Activated T-cell treated with anti-CD3 and anti-CD28 coated beads for 24 hours (primary cell): ENCODE results near the gene GNB1.
"Not testable (repeated sequence)": the region's sequence is repeated elsewhere in the genome, so short reads cannot be mapped to it uniquely, and the experiment has no call there.

Experiments
- DNase-seq: peaks from one replicate; pipeline ENCODE4 v3.0.0-alpha.2; 2020; ENCODE audit warnings: low read depth

GNB1 gene

GRCh38 chr1:1890506-1891348 is at the start of gene GNB1:
TSS of gene GNB1 (minus strand) at chr1:1891087. CDS start at chr1:1825453, 65,634 bp downstream.
- DNase-seq: peak; percentile 83

DNA sequence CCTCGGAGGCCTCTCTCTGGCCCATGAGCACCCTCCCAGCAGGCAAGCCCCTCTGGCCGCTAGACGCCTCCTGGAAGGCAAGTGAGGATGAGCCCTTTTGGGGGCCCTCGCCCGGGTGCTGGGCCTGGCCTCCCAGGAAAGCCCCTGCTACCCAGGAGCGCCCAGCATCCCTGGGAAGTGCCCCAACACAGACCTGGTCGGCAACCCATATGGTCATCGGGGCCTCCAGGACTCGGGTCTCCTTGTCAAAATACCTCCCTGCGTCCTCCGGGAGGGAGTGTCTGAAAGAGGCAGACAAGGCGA is 49.2 kb upstream of the GNB1 start:
- no peak for DNase-seq

- DNase-seq: no peak
Observed at GRCh38 chr1:1939296-1940122, 48.6 kb upstream of the GNB1 start.

DNA sequence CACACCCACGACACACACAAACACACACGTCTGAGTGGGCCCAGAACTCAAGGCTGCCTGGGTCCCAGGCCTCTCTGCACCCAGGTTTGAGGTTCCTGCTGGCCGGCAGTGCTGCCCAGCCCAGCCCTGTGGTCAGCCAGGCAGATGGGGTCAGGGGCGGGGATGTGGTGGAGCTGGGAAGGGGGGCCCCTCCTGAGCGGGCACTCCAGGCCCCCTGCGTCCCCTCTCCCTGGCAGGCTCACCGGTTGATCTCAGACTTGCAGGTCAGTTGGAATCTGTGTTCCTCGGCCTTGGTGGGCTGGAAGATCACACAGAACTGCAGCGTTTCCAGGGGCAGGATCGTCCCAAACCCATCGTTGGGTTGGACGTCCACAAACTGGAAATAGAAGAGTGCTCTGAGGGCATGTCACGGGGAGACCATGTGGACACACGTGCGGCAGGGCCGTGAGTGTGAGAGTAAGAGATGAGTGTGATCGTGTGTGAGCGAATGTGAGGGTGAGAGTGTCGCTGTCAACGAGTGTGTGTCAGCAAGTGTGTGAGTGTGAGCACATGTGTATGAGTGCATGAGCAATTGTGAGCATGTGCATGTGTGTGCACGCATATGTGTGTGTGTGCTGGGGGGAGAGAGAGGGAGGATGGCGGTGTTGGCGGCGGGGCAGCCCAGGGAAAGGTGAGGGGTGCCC is 47.9 kb upstream of the GNB1 start:
- DNase-seq: no peak

- DNase-seq: no peak
Observed at GRCh38 chr1:1938276-1938573, 47.3 kb upstream of the GNB1 start.

DNA sequence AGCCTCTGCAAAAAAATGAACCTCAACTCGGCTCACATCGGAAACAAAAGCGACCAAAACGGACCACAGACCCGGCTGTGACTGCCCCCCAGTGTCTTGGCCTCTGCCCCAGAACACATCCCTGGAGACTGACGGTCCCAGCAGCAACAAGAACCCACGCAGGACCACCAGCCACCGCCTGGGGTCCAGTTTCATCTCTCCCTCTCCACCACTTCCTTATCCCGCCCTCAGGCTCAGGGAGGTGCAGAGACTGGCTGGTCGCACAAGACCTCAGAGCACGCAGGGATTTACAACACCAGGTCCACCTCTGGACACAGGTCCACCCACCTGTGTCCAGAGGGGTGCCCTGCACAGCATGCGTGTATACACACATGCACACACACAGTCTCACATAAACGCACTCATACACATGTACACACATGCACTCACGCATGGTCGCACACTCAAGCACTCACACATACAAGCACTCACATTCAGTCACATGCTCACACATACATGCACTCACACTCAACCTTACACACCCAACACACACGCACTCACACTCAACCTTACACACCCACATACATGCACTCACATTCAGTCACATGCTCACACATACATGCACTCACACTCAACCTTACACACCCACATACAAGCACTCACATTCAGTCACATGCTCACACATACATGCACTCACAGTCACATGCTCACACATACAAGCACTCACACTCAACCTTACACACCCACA is 46.8 kb upstream of the GNB1 start:
- no peak for DNase-seq

DNA sequence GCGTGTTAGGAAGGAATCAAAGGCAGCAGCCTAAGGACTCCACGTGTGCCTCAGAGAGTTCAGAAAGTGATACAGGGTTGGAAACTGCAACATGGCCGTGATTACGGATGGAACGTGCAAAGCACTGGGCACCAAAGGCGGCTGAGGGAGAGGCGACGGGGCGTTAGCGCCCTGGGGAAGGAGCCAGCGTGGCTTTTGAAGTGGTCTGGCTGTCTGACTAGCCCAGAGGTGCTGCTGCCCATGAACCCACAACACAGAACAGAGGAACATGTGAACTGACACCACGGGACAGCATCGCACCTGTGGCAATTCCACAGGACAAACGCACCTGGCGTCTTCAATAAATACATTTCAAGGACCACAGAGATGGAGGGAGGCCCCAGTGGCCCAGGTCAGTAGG is 46.2 kb upstream of the GNB1 start:
- no peak for DNase-seq

- DNase-seq: not testable (repeated sequence)
Observed at GRCh38 chr1:1934848-1935247, 44.0 kb upstream of the GNB1 start.

DNA sequence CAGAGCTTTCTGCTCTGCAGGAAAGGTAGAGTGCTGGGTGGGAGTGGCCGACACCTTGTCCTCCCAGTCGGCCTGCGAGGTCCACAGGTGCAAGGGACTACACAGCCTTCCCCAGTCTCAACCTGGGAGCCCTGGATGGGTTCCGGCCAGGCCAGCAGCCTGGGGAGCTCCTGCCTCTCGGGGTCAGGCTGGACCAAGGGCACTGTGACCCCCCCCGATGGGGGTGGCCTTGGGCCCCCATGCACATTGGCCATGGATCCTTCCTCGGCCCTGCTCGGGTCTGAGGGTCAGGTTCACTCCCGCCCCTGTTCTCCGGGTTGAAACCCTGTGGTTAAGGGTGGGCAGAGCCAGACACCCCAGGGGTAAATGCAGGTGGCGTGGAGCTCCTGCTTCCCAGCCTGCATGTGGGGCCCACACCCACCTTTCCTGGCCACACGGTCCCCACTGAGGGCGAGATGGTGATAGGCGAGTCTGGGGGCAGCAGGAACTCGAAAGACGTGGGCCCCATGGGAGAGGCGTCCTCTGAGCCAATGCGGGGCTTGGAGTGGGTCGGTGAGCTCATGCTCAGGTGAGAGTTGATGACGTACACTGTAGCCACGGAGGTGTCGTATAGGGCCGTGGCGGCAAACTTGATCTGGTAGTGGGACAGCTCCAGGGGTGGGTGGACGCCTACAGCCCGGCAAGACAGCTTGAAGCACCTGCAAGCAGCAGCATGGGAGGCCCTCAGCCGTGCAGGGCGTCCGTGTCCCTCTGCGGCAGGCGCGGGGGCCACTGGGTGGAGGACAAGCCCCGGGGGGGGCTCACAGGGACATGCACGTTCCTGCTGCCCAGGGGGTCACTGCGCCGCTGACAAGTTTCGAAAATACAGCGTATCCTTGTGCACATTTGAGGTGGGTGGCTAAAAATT is 39.0 kb upstream of the GNB1 start:
- no peak for DNase-seq

DNA sequence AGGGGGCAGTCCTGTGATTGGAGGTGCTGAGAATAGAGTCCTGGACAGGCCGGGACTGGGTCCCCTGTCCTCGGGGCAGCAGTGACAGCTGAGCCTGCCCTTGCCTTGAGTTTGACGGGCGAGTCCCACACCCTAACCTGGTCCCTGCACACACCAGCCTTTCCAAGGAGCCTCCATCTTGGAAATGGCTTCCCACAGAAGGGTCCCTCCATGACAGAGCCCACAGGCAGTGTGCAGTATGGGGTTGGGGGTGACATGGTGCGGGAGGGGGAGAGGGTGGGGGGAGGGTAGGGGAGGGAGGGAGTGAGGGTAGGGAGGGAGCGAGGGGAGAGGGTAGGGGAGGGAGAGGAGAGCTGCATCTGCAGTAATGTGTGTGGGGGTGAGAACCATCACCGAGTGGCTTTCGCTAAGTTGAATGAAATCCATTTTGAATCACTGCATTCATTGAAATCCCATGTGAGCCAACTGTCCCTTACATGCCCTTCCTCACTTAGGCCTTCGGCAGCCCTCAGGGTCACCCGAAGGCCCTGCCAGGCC is 38.3 kb upstream of the GNB1 start:
- DNase-seq: no peak

DNA sequence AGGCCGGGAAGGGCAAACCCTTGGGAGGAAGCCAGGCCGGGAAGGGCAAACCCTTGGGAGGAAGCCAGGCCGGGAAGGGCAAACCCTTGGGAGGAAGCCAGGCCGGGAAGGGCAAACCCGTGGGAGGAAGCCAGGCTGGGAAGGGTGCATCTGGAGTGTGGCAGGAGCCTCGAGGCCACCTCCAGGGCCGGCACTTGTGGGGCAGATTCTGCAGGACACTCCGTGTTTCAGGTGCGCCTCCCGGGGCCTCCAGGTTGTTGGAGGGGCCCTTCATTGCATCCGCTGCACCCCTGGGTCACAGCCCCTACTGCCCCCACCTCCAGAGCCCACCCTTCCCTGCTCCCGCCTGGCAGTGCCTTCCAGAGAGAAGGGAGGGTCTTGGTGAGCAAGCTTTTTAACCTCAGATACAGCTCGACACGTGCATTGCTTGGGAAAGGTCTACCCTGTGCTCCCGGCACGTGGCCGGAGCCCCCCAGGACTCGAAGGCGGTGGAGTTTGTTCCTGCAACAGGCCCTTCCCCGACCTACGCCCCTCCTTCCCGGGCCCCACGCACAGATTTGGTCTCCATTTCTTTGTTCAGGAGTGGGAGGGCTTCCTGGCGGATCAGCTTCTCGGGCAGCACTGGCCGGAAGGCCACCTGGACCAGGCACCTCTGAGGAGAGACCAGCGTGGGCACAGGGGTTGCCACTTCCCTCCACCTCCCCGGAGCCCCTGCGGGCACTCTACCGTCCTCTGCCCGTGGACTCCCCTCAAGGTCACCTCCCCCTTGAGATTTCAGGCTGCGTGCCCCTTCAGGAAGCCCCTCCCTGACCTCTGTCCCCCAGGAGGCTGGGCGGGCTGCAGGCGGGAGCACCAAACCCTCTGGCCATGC is 37.6 kb upstream of the GNB1 start:
- DNase-seq: no peak

GRCh38 chr1:1927751-1928150 is 36.9 kb upstream of the GNB1 start:
- no peak for DNase-seq

GRCh38 chr1:1926886-1927660 is 36.2 kb upstream of the GNB1 start:
- DNase-seq: no peak

DNA sequence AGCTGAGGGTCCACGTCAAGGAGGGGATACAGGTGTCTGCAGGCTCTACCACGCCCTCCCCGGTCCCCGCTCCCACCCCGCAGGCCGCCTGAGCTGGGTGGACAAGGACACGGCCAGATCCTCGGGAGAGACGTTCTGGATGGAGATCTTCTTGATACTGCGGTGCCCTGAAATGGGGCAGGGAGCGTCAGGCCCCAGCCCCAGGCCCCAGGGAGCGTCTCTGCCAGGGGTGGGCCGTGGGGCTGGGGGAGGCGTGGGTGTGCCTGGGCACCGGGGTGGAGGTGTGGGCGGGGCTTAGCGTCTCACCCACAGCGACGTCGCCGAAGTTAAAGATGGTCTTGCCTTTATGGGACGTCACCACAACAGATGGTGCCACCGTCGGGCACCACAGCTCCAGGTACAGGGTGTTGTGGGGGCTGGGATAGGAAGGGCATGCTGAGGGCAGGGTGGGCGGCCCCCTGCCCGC is 35.5 kb upstream of the GNB1 start:
- DNase-seq: no peak

- no peak for DNase-seq
Observed at GRCh38 chr1:1925437-1926345, 34.8 kb upstream of the GNB1 start.

GRCh38 chr1:1924849-1925248 is 34.0 kb upstream of the GNB1 start:
- DNase-seq: no peak

DNA sequence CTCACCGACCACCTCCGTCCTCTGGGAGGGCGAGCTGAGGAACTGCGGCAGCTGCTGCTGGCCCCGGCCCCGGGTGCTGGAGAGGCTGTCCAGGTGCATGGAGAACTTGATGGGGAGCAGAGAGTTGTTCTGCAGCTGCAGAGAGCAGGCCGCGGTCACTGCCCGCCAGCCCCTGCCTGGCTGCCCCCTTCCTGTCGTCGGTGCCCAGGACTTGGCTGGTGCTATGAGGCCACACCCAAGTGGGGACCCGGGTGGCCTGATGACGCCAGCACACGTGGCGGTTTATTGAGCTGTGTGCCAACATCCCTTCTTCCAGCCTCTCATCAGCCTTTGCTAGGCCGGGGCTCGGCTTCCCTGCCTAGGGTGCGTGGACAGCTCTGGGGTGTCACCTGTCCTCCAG is 33.5 kb upstream of the GNB1 start:
- no peak for DNase-seq
